HFF-Myc (cell line): ENCODE data around the gene CXCL11.

Source experiments
- DNase-seq: peaks from one replicate; pipeline ENCODE4 v3.0.0-alpha.2; 2011; ENCODE audit warnings: low read depth; ENCODE audit errors: extremely low read depth
- H3K4me3 ChIP-seq: replicated peaks from 2 replicates; pipeline ENCODE4 v1.5.1; 2011; ENCODE audit warnings: low read depth, mild to moderate bottlenecking, control low read depth, low read length
- CTCF ChIP-seq: IDR thresholded peaks from 2 replicates; pipeline ENCODE4 v1.5.1; 2012; ENCODE audit warnings: mild to moderate bottlenecking, low read depth, low read length, control low read depth; ENCODE audit errors: missing control alignments

The CXCL11 gene

GRCh38 chr4:76072760-76073159 lies 36.9 kb upstream of the CXCL11 start:
- no peak overlapping the region for H3K4me3 ChIP-seq
- no peak for TF ChIP-seq CTCF

GRCh38 chr4:76067652-76068286 lies 31.9 kb upstream of the CXCL11 start:
- peak; percentile 44 for DNase-seq
- TF ChIP-seq CTCF = peak; percentile 88

More at GRCh38 chr4:76072760-76073159, 36.9 kb upstream of the CXCL11 start:
- no peak for DNase-seq

GRCh38 chr4:76066546-76066945 lies 30.7 kb upstream of the CXCL11 start:
- TF ChIP-seq CTCF = no peak
- H3K4me3 ChIP-seq = no peak overlapping the region
- DNase-seq = no peak

More at GRCh38 chr4:76067652-76068286, 31.9 kb upstream of the CXCL11 start:
- H3K4me3 ChIP-seq = no peak overlapping the region

GRCh38 chr4:76061982-76062381 lies 26.1 kb upstream of the CXCL11 start:
- H3K4me3 ChIP-seq = no peak overlapping the region
- TF ChIP-seq CTCF = no peak
- DNase-seq = no peak

GRCh38 chr4:76061421-76061820 lies 25.6 kb upstream of the CXCL11 start:
- H3K4me3 ChIP-seq = no peak overlapping the region
- DNase-seq = no peak
- TF ChIP-seq CTCF = no peak

GRCh38 chr4:76060506-76060905 lies 24.6 kb upstream of the CXCL11 start:
- DNase-seq = no peak
- no peak overlapping the region for H3K4me3 ChIP-seq
- no peak for TF ChIP-seq CTCF

- H3K4me3 ChIP-seq = no peak overlapping the region
- TF ChIP-seq CTCF = no peak
- no peak for DNase-seq
Measured at GRCh38 chr4:76059750-76060149, 23.9 kb upstream of the CXCL11 start.
